Omental fat pad (tissue), 4 donors: ENCODE results near the gene GADD45G. TPM values are rescaled to one million over a fixed set of nuclear protein-coding genes. Genes with fewer than 3 reads are reported as not detected.

Experiments
- ATAC-seq: fragments of 150-250 bp; one replicate; pipeline ENCODE4 v1.9.1; 2016; ENCODE audit warnings: mild to moderate bottlenecking, moderate library complexity; ENCODE audit not compliant: low FRiP score
- DNase-seq: peaks from one replicate; pipeline ENCODE4 v3.0.0-alpha.2; 2019; ENCODE audit warnings: low spot score
- CTCF ChIP-seq, 3 donors: fragments of 450-650 bp; IDR thresholded peaks; one replicate each; pipeline ENCODE4 v1.5.1; 2016 to 2017; ENCODE audit warnings: antibody characterized with exemption in 3 of 3, mild to moderate bottlenecking in 3 of 3, moderate library complexity in 2 of 3
- total RNA-seq, 4 donors: library from RNA; depleted of rRNA; stranded (reverse); fragments of >200 nt; gene quantifications; one replicate each; pipeline ENCODE4 v1.1.0, GENCODE V29; 2016

GADD45G gene
- total RNA-seq, 4 donors from 2014 or later, result 5.1 to 23.8 (median 16.1) TPM

GRCh38 chr9:89563571-89564345 lies 41.1 kb upstream of the GADD45G start:
- DNase-seq, result no peak
- TF ChIP-seq CTCF (IDR thresholded peaks at IDR 0.05), result no peak
- no peak for ATAC-seq

GRCh38 chr9:89564346-89564878 lies 40.4 kb upstream of the GADD45G start:
- no peak for DNase-seq
- no peak for ATAC-seq

GRCh38 chr9:89567649-89568048 lies 37.2 kb upstream of the GADD45G start:
- ATAC-seq (no peak), DNase-seq (no peak)
- no peak for TF ChIP-seq CTCF (IDR thresholded peaks at IDR 0.05)

More at GRCh38 chr9:89564346-89564878, 40.4 kb upstream of the GADD45G start:
- TF ChIP-seq CTCF (IDR thresholded peaks at IDR 0.05), result no peak

GRCh38 chr9:89574309-89574708 lies 30.5 kb upstream of the GADD45G start:
- DNase-seq (no peak), ATAC-seq (no peak)
- no peak for TF ChIP-seq CTCF (IDR thresholded peaks at IDR 0.05)

GRCh38 chr9:89576404-89576839 lies 28.4 kb upstream of the GADD45G start:
- no peak for DNase-seq
- no peak for TF ChIP-seq CTCF (IDR thresholded peaks at IDR 0.05)

GRCh38 chr9:89577363-89577762 lies 27.4 kb upstream of the GADD45G start:
- ATAC-seq, result no peak
- no peak for DNase-seq
- no peak for TF ChIP-seq CTCF (IDR thresholded peaks at IDR 0.05)

More at GRCh38 chr9:89576404-89576839, 28.4 kb upstream of the GADD45G start:
- no peak for ATAC-seq
